HG03442 (cell line): ENCODE data around the gene ACSL3.
A peak's percentile ranks its signal among the peaks of the same experiment; 100 is the strongest.
"Not testable (repeated sequence)": the region's sequence is repeated elsewhere in the genome, so short reads cannot be mapped to it uniquely, and the experiment has no call there.

ENCODE experiments used
- ATAC-seq: cut with Tn5 transposase; IDR thresholded peaks from one replicate; pipeline ENCODE4 v1.9.1; 2021; ENCODE audit warnings: mild to moderate bottlenecking, moderate library complexity; ENCODE audit not compliant: unreplicated experiment

The ACSL3 gene

DNA sequence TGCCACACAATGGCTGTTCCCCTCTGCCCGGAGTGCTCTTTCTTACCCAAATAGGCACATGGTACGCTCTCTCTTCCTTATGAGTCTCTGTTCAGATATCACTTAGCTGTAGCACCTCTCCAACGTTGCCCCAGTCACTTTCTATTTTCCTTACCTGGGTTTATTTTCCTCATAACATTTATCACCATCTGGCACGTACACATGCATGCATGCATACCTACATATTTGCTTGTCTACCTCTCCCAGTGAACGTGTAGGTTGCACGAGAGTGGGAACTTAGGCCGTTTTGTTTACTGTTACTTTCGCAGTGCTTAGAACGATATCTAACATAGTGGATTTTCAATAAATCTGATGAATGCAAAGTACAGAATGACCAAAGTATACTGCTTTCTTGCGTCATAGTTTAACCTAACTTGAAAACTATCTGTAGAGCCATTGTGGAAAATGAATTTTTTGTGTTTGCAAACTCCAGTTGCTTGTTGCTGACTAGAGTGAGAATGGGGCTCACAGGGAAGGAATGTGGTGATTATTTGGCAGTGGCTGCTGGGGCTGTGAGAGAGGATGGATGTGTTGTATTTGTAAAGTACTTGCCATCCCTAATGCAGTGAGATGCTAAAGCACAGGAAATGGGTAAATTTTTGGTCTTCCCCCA lies 47.1 kb downstream of the ACSL3 start:
- no peak for ATAC-seq

DNA sequence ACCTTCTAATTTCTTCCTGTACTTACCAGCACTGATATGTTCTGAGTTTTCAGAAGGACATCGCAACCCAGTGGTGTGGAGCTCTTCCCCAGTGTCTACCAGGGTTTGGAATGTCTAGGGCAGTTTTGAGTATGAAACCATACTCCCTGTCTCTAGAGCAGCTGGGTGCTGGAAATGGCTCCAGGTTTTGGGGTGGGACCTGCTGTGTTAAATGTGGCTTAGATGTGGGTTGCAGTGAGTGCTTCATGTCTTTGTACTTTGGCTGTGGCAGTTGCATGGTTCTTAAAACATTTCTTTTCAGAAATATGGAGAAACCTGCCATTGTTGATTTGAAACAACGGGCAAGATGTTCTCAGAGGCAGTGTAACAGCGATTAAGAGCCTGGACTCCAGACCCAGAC lies 48.5 kb downstream of the ACSL3 start:
- ATAC-seq: no peak

DNA sequence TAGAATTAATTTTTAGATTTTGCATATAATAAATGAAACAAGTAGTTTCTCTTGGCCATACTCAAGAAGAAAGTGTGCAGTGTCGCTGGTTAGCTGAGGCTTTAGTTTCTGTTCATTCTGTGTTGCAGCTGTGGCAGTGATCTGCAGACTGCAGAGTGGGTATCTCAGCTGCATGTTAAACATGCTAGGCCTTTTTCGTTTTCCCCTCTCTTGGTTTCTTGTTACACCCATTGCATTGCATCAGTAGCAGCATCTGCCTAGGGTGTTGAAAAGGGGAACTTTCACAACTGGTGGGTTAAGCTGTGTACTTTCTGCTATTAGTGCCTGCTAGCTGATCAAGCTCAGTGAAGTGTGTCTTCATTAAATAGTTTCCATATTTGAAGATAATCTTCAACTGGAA lies 51.3 kb downstream of the ACSL3 start:
- peak; percentile 96 for ATAC-seq

DNA sequence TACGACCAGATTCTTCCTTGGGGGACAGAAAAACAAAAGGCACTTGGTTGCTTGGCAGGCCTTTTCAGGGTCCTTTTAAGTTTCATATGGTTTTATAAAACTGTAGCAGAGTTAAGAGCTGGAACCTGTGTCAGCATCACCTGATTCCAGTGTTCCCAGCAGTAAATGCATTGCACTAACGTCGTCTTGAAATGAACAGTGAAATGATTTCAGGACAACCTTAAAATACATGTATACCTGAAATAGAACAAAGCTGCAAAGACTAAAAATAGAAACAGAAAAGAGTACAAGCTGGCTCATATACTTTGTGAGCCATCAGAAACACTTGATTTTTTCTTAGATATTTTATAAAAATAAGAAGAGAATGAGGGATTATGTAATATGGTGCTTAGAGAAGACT lies 51.9 kb downstream of the ACSL3 start:
- no peak for ATAC-seq

DNA sequence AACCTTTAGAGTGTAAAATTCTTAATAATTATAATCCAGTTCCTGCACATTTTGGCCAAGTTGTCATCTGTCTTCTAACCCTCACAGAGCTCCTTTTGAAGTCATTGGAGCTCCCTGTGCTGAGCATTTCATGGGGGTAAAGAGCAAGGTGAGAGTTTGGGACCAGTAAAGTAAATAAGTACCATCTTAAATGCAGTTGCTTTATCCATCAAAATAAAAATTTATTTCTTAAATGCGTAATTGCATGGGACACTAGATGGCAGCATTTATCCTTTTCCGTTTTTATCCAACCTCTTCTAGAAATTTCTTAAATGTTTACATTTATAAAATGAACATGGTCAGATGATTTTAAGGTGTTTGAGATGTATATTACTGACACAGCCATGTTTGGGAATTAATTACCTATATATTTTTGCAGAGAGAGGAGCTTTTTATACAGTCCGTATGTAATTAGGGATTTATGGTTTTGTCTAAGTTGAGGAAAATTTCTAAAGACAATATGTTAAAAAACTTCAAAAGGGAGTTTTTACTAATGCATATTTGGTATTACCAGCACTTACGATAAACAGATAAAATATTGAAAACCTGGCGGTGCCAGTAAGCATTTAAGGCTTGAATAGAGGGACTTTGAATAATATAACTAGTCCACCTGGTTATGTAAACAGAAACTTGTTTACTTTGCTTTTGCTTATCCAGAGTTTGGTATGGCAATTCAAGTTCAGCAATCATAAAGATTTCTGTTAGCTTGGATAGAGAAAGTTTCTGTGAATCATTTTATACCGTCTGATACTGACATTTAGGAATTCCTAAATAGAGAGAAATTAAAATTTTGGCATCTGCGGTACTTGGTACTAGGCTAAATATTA lies 54.5 kb downstream of the ACSL3 start:
- ATAC-seq: no peak

DNA sequence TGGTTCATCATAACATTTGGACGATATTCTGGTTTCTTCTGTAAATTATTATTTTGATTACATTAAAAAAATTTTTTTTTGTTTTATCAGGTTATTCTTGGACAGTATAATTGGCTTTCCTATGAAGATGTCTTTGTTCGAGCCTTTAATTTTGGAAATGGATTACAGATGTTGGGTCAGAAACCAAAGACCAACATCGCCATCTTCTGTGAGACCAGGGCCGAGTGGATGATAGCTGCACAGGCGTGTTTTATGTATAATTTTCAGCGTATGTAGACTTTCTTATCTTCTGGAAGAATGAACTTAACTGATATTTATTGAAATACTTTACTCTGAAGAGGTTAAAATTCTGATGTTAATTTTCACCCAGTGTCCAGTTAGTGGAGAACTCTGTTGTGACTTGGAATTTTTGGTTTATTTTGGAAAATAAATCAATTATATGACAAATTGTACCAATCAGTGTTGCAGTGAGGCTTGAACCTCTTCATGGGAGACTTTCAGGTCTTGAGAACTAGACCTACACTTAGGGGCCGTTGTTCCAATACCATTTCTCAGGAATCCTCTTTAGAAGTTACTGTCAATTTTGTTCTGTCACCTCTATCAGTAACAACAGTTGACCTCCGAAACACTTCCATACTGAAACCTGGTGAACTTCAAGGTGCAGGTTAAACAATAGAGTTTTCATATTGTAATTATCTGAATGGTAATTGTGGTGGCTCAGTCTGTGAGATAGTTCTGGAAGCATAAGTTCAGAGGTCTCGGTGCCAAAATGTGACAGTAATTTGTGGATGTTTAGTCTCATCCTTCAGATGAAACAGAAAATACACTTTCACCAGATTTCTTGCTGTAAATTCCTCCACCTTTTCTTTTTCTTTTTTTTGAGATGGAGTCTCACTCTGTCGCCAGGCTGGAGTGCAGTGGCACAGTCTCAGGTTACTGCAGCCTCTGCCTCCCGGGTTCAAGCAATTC lies 55.7 kb downstream of the ACSL3 start:
- no peak for ATAC-seq

DNA sequence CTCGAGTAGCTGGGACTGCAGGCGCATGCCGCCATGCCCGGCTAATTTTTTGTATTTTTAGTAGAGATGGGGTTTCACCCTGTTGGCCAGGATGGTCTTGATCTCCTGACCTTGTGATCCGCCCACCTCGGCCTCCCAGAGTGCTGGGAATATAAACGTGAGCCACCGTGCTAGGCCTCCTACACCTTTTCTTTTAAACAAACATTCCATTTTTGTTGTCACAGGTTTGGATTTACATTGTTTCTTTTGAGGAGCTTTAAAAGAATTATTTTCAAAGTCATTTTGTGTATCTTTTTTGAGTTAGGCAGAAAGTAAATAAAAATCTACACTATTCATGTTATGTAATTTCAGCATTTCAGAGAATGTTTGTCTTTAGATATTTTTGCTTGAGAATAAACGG lies 56.4 kb downstream of the ACSL3 start:
- not testable (repeated sequence) for ATAC-seq

DNA sequence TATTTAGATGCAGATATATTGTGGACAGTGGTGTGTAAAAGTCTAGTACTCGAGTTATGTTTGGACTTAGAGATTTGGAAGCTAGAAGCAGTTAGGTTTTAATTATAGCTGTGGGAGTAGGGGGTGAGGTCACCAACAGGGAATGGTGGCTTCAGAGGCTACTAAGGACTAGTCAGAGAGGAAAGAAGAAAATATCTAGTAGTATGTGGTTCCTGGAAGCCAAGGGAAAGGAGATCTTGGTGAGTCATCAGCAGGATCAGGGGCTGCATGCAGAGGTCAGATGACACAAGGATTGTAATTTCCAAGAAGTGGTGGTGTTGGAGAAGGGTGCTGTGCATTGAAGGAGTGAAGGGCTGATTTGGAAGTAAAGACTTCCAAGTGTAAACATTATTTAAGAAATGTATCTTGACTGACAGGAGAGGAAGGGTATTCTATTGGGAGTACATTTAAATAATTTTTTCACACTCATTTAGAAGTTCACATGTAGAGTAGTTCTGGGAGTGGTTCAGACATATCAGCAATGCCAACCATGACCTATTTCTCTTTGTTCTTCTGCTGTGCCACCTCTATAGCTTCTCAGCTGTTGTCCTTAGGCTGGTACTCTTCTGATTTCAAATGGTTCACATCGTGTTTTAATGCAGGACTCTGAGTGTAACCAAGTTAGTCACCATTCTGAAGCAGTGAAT lies 59.1 kb downstream of the ACSL3 start:
- no peak for ATAC-seq

DNA sequence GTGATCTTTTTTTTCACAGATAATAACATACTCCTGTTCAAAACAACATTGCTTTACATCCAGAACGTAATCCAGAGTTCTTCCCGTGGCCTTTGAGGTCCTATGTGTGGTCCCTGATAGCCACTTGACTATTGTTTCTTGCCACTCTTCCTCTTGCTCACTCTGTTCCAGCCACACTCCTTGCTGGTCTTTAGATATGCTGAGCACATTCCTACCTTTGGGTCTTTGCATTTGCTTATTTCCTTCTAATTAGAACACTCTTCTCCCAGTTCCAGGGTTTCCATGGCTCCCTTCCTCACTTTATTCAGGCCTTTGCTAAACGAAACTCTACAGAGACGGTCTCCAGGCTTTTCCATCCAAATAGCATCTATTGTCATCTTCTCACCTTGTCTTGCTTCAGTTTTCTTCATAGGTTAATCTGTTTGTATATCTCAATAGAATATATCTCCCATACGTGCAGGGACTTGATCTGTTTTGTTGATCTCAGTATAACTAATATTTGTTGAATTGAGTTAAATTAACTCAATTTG lies 59.9 kb downstream of the ACSL3 start:
- no peak for ATAC-seq

DNA sequence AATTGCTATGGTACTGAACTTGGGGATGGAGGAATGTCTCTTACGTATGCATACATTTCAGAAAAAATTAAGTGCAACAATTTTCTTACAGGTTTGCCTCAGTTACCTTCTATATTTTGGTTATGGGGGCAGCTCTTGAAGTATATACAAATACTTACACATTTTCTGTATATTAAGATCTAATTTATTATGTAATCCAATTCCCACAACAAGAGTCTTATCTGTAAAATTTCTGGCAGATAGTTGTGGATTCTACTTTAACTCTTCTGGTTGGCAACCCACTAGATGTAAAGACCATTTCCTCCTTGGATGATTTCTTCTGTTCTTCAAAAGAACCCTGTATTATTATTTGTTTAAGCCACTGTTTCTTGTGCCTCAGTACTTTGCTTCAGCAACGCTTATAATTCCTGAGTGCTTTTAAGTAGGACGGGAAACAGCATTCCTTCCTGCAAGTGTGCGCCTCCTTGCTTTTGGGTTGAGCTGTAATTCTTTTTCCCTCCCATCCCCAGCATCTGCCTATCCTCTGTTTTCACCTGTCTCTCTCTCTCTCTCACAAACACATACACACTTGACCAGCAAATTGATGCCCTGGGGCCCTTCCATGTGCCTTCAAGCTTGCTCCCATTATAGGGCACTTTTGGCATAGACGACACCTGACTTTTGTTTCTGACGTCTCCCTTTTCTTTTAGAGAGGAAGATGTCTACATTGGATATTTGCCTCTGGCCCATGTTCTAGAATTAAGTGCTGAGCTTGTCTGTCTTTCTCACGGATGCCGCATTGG lies 61.4 kb downstream of the ACSL3 start:
- no peak for ATAC-seq

DNA sequence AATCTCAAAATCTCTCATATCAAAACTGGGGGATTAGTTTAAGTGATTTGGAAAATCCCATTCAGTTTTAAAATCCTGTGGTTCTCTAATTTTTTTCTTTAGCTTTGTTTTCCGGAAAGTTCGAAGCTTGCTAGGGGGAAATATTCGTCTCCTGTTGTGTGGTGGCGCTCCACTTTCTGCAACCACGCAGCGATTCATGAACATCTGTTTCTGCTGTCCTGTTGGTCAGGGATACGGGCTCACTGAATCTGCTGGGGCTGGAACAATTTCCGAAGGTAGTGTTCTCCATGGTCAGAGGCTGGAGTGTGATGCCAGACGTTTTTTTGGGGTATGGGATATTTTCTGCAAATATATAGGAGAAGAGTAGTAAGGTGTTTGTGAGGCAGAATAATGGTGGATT lies 66.1 kb downstream of the ACSL3 start:
- ATAC-seq: no peak

DNA sequence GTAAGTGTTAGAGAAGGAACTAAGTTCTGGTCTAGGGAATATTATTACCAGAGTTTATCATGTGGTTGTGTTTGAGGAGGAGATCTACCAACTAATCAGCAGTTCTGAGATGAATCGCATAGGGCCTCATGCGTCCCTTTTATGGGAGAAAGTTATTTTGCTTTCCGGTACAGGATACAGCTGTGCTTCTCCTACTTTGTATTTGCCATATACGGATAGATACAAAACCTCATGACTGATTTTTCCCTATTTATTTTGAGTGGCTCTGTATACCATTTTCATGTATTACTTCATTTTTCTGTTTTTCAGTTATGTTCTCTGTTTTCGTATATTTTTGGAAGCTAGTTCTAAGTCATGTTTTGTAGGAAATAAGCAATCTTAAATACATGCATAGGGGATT lies 66.8 kb downstream of the ACSL3 start:
- no peak for ATAC-seq

DNA sequence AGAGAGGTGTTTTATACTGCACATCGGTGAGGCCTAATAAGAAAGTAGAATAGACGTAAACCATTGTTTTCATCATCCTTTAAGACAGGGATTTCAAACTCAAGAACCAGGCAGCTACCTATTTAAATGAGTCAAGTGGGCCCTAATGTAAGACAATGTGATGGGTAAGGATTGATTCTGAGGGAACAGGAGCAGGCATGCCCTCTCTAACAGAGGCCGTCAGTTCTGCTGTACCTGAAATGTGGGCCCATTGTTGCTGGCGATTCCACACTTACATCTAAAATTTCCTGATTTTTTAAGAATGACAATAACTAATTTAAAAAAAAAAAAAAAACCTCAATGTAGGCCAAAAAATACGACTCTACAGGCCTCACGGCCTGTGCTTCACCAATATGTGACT lies 67.5 kb downstream of the ACSL3 start:
- ATAC-seq: no peak

DNA sequence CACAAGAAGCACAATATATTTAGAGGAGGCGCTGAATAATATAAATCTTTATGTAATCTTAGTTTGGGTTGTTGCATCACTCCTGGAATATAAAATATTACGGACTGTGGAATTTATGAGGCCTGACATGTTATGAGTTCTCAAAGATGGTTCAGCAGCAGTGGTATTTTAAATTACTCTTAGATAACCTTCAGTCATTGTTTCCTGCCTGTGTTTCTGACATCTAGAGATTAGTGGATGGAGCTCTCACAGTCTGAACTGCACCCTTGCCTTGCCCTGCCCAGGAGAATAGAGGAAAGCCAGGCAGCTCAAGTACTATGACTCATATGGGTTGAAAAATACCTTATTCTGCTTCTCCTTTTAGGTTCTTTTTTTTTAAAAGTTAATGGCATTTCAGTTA lies 70.0 kb downstream of the ACSL3 start:
- no peak for ATAC-seq

DNA sequence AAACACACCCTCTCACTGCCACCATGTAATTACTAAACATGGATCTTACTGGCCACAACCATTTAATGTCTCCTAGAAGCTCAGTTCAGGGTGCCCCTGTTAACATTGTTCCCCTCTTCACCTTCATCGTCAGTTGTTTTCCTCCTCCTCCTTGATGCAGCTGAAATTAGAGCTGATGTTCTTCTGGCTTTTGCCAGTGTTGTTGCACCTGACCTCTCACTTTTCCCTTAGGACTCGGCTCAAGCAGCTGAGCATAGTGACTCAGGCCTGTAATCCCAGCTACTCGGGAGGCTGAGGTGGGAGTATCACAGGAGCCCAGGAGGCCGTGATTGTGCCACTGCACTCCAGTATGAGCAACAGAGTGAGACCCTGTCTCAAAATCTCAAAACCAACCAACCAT lies 70.8 kb downstream of the ACSL3 start:
- ATAC-seq: no peak

DNA sequence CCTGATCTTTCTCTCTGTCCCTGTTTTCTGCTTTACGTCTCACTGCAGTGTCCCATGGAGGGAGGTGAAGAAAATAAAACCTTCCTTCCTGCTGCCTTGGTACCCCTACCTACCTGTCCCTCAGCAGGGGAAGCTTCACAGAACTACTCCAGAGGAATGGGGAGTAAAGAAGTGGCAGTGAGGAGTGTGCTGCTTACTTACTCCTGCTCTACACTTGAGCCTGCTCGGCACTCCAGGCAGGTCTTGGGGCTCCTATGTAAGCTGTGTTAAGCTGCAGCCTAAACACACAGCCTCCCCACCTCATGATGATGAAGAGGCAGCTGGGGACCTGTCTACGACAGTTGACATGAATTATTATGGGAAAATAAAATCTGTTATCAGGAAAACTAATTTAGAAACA lies 72.6 kb downstream of the ACSL3 start:
- ATAC-seq: no peak

DNA sequence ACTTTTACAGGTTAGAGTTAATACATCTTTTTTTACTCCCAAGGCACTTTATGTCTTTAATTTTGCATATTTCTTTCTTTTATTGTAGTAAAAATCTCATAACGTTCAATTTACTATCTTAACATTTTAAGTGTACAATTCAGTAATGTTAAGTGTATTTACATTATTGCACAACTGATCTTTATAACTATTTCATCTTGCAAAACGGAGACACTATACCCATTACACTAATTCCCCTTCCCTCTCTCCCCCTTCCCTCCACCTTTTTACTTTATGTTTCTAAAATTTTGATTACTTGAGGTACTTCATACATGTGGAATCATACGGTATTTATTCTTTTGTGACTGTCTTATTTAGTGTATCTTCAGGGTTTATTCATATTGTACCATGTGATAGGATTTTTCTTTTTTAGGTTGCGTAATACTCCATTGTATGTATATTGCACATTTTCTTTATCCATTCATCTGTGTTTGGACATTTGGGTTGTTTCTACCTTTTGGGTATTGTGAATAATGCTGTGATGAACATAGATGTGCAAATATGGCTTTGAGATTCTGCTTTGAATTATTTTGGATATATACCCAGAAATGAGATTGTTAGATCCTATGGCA lies 75.0 kb downstream of the ACSL3 start:
- ATAC-seq: no peak

DNA sequence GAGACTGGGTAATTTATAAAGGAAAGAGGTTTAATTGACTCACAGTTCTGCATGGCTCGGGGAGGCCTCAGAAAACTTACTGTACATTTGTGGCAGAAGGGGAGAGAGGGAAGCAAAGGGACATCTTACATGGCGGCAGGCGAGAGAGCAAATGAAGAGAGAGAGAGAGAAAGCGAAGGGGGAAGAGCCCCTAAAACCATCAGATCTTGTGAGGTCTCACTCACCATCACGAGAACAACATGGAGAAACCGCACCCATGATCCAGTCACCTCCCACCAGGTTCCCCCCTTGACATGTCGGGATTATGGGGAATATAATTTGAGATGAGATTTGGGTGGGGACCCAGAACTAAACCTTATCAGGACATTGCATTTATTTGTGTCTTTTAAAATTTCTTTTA lies 75.9 kb downstream of the ACSL3 start:
- no peak for ATAC-seq

DNA sequence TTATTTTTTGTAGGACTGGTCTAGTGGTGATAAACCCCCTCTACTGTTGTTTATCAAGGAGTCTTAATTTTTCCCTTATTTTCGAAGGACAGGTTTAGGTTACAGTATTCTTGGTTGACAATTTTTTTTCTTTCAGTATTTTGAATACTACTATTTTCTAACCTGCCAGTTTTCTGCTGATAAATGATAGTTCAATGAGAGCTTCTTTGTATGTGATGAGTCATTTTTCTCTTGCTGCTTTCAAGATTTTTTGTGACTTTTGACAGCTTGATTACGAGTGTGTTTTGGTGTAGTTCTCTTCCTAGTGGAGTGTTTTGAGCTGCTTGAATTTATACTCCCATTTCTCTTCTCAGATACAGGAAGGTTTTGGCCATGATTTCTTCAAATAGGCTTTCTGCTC lies 77.5 kb downstream of the ACSL3 start:
- ATAC-seq: no peak
